Superior temporal gyrus (tissue), 1 donor: ENCODE measurements around the gene PIGW.

Source experiments
- DNase-seq: peaks from one replicate; pipeline ENCODE4 v3.0.0-alpha.2; 2016; ENCODE audit errors: extremely low spot score

Gene PIGW, protein sequence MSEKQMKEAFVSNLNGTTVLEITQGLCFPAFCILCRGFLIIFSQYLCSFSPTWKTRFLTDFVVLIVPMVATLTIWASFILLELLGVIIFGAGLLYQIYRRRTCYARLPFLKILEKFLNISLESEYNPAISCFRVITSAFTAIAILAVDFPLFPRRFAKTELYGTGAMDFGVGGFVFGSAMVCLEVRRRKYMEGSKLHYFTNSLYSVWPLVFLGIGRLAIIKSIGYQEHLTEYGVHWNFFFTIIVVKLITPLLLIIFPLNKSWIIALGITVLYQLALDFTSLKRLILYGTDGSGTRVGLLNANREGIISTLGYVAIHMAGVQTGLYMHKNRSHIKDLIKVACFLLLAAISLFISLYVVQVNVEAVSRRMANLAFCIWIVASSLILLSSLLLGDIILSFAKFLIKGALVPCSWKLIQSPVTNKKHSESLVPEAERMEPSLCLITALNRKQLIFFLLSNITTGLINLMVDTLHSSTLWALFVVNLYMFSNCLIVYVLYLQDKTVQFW

DNA sequence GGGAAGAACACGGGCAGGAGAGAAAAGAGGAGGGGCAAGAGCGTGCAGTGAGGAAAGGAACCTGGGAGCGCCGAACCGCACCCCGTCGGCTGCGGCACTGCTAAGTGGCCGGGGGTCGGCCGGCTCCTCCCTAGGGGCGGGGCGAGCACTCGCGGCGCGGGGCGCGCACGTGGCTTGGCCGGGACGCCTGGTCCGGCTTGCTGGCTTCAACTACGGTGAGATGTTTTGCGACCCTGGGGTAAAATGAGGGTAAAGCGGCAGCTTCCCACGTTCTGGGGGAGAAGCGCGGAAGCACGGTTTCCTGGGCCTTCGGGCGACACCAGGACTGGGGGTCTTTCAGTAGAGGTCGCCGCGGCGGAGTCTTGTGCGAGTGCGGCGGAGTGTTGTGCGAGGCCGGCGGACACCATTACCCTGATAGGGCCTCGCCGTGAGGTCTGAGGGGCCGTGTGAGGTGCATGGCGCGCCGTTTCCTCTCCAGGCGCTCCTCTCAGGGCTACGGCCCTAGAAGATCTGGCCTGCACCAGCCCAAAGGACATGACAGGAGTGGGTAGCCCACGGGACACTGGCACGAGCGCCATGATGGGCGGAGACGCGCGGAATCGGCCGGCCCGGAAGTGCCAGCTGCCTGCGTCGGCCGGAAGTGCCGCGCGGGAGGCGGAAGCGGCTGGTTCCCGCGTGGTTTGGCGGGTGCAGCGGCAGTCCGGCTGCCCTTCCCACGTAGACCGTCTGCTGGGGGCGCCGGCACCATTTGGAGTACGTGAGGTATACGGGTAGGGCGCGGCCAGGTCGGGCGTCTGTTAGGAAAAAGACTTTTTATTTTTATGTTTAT lies at the start of gene PIGW, which contains the start of gene MYO19:
Gene PIGW (plus strand): TSS at position 148 of the 829 bp plus-strand sequence. CDS start 2,115 bp downstream, outside the sequence.
Gene MYO19 (minus strand): TSS at position 29 of the 829 bp plus-strand sequence. CDS start 2,330 bp downstream, outside the sequence.
- DNase-seq, result peak; percentile 89

DNA sequence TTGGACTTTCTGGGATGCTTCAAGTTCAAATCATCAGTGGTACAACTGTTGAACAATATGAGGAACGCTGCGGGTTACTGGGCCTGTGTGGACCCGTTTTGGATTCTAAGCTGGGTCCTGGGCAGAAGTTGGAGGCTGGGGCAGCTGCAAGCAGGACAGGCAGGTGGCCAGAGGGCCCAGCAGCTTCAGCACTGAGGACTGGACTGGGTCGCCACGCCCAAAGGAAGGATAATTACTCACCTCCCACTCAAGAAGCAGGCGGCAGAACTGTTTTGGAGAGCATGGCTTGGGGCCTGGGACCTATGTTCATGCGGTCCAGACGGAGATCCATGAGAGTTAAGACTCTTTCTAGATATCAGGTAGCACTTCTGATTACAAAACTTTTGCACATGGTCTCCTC lies 49.8 kb upstream of the PIGW start:
- DNase-seq, result no peak

DNA sequence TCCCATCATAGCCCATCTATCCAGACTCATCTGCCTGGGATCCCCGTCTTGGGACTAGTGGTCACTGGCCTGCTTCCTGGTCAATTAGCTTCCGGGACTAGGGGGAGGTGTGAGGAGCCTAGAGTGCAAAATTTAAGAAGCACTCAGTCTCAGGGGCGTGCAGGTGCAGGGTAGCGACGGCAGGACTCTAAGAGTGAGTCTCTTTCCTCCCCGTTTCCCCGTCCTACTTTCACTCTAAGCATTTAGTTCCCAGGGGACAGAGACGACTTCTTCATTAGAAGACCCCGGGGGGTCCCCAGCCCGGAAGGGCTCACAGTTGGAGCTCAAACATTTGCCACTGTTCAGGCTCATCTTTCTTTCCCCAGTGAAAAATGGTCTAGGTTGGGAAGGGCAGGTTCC lies 49.0 kb upstream of the PIGW start:
- no peak for DNase-seq

DNA sequence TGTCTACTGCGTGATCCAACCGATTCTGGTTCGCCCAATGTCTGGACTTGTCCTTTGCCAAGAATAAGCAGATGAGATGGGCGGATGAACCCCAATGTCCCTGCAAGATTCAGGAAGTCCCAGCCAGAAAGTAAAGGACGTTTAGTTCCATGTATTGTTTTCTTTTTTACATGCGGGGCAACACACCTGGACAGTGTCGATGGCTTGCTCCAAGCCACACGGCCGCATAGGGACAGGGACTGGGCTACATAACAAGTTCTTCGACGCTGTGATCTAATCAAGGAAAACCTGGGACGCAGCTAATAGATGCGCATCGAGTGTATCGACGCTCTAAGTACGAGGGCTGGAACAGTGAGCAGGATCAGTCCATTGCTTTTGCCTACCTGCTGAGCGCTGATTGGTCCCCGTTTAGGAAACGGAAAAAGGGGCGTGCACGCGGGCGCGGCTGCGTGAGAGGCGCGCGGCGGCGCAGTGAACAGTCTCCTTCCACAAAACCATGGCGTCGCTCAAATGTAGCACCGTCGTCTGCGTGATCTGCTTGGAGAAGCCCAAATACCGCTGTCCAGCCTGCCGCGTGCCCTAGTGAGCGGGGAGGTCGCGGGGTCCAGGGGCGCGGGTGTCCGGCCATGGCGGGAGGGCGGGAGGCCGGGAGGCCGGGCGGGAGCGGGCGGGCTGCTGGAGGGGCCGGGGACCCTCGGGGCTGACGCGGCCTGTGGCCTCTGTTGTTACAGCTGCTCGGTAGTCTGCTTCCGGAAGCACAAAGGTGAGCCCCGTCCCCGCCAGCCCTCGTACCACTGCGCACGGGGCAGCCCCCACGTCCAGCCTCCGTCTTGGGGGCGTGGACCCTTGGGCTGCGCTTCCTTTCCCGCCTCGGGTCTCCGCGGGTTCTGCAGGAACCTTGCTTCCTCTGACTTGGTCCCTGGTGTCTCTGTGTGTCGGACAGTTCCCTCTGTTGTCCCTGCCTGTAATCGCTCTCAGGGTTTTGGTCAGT lies 48.3 kb upstream of the PIGW start, which contains the start of gene ZNHIT3:
Gene ZNHIT3 (plus strand): TSS at position 478 of the 991 bp plus-strand sequence. CDS start 19 bp downstream, at position 497.
- DNase-seq, result peak; percentile 96

DNA sequence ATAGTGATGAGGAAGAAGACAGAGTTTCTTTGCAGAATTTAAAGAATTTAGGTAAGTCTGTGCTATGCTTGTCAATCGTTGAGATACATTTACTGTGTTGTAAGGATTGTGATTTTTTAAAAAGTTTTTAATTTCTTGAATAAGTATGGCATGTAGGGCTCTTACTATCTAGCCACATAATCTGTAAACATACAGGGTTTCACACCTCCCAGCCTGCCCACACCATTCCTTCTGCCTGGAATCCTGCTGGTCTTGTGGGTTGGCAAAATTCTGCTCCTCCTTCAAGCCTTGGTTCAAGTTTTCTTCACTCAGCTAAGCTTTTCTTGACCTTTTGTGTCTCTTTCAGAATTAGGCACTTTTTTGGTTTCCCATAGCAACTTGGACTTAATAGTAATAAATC lies 40.8 kb upstream of the PIGW start:
- no peak for DNase-seq

DNA sequence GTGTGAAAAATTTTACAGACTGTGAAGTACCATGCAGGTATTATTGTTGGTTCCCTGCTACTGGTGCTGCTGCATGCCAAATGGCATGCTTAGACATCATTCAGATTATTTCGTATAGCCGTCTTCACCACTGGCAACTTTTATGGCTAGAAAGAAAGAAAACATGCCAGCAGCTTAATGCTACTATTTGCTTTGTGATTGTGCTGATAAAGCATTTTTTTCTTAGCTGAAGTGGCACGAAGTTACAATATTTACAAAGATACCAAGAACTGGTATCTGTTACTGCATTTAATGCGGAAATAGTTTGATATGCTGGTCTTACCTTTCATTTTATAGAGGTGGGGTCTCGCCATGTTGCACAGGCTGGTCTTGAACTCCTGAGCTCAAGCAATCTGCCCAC lies 40.1 kb upstream of the PIGW start:
- DNase-seq, result no peak

DNA sequence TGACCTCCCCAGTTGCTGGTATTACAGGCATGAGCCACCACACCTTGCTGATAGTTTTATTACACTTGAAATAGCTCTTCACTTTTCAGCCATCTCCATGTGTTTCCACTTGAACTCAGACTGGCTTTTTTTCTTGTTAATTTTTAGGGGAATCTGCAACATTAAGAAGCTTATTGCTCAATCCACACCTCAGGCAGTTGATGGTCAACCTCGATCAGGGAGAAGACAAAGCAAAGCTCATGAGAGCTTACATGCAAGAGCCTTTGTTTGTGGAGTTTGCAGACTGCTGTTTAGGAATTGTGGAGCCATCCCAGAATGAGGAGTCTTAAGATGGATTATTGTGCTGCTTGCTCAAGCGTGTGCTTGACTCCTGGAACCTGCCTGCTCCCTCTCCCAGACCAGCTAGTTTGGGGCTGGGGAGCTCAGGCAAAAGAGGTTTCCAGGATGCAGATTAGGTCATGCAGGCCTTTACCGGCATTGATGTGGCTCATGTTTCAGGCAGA lies 39.7 kb upstream of the PIGW start:
- DNase-seq, result no peak

DNA sequence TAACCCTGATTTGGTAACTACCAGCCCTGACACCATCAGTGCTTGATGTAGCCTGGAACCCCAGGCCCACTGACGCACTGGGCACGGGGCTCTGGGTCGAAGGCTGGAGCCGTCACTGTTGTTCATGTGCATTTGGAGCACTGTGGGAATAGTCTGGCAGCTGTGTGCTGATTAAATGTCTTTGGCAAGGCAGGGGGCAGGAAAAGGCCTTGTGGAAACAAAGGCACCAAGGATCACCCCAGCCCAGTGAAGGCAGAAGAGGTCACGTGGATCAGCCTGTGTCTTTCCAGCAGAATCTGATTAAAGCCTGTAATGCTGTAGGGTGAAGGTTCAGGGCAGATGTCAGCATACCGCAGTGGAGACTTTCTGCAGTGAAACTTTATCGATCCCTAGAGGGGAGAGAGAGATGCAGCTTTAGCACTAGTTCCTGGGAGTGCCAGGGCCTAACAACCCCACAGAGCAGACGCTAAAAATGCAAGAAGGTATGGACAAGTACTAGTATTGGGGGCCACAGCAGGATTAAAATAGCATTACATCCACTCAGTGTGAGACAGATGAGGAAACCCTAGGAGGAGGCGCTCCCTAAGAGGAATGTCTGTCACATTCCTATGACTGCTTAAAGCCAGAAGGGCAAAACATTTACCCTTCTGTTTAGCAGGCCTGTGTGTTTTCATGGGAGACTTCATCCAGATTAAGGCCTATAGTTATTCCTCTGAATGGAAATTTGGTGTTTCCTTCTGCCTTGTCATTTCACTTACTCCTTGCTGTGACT lies 38.6 kb upstream of the PIGW start:
- peak; percentile 74 for DNase-seq

DNA sequence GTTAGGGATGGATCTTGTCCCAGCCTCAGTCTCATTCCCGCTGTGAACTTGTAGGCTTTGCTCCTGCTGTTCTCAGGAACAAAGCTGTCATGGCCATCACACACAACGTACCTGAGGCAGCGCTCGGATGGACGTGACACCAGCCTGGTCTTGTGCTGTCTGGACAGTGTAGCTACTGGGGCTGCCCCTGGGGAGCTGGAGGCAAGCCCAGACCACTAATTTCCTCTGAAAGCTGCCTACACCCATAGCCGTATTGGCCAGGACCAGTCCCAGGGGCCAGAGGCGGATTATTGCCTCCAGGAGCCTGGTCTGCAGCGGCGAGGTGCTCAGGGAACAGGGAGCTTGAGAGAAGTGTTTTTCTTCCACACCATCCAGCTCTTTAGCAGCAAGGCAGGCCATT lies 36.6 kb upstream of the PIGW start:
- DNase-seq, result no peak

DNA sequence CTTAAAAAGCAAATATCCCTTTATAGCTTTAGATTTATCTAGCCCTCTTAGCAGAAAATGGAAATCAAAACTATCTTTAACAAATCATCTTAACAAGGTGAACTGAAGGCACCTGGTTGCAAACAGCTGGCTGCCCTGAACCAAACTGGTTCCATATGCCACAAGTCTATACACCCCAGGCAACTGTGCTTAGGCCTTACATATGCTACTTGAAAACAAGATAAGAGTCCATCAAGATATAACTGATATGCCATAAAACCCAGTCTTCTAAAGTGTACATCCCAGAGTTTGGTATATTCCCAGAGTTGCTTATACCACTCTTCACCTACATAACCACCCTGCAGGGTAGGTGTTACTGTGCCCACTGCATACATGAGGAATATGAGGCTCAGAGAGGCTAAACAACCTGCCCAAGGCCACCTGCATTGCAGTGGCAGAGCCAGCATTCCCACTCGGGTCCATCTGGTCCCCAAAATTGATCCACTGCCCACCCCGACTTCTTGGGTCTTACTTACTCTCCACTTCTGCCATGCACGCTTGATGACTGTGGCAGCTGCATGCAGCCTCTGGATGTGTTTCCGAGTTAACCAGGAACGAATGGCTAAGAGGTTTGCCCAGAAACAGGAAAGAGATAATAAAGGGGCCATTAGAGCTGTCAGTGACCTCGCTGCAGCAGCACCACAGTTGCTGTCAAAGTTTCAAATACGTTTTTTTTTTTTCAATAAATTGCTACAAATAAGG lies 36.1 kb upstream of the PIGW start:
- DNase-seq, result no peak

DNA sequence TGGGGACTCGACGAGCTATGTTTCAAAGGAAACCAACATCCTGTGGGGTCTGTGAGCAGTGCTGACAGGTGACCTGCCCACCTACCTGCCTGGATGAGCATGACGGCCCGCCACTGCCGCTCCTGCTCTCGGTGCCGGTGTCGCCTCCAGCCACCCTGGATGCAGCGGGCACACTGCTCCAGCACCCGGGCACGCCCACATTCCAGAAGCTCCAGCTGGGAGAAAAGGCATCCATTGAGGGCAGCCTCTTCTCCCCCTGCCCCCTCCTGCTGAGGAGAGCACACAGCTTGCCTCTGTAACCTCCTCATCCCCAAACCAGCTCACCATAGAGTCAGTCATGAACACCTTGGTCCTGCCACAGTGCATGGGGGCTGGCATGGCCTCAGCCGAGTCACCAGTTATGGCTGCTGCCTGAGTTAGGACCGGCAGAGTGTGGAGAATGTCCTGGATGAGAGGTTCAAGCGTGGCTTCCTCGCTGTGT lies 34.0 kb upstream of the PIGW start:
- no peak for DNase-seq

DNA sequence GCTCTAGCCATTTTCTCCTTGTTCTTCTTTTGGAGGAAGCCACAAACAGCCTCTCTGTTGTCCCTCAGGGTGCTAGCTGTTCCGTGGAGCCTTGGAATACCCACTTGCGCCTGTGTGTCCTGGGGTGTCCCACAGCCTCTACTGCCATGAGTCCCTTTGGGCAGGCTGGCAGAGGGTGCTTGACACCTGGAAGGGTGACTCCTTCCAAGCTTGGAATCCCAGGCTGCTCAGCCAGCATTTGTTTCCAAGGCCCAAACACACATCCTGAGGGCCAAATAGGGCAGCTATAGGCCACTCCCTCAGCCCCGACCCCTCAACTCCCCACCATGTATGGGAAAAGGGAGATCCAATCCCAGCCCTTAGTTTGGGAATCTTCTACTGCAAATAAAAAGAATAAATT lies 33.4 kb upstream of the PIGW start:
- no peak for DNase-seq

DNA sequence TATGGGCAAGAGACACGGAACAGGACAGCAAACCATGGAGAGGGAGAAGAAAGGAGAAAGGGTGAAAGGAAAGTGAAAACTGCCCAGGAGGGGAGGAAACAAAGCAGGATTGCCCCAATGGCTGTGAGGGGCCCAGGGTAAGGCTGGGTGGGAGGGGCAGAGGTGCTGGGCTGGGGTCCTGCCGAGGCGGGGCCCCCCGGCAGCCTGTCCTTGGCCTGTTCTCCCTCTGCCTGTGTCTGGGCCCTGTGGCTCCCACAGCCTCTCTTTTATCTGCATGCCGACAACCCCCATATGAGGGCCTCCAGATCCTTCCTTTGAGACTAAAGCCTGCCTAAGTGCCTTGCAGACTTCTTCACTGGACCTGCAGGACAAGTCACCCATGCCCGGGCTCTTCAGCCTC lies 32.8 kb upstream of the PIGW start:
- DNase-seq, result no peak

DNA sequence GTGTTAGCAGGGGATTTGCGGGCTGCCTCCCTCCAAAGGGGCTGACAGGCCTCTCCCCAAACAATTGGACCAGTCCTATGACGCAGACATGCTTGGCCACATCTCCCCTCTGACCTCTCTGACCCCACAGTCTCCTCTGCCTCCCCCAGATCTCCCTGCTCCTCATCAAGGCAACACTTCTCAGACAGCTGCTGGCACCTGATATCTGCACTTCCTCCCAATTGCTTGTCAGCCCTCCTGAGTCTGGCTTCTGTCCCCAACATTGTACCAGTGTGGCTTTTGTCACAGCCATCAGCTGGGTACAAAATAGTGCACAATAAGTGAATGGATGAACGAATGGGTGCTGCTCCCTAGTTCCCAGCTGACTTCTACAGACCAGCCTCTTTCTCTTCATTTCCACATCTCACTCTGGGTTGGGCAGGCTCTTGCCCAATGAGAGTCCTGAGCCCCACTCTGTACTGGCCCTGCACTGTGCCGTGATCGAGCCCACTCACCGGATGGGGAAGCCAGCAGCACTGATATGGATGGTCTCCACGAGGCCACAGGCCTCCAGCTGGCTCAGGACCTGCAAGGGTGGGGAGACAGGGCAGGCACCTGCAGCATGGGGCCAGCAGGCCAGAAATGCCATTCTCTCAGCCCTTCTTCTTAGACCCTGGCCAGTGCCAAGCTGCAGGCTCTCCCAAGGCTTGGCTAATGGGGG lies 31.2 kb upstream of the PIGW start:
- no peak for DNase-seq

DNA sequence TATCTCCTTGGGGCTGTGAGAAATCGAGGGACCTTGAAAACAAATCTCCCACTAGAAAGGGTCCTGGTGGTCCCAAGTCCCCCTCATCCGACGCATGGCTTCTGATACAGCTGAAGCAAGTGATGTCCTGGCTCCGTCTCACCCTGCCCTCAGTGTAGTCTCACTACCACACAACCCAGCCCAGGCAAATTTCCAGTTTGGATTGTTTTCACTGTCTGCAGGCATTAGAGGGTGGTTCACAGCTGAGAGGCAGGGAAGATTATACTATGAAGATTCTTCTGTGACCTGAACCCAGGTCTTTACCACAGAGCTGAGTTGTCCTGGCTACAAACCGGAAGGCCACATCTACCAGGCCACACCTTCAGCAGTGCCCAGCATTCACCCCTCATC lies 30.6 kb upstream of the PIGW start:
- no peak for DNase-seq

DNA sequence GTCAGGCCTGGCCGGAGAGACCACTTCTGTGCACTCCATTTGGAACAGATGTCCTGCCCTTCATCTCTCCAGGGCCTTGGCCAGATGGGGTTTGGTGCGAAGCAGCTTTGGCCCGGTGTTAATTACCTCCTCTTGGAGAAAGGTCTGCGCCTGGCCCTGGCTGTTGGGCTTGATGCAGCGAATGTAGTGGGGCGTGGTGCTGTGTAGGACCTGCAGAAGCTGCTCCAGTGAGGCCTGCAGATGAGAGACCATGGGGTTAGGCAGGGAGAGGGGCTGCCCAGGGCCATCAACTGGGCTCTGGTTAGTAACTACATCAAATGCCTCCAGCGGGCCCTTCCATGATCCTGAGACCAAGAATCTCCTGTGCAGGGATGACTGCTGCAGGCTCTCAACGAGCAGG lies 29.6 kb upstream of the PIGW start:
- no peak for DNase-seq

DNA sequence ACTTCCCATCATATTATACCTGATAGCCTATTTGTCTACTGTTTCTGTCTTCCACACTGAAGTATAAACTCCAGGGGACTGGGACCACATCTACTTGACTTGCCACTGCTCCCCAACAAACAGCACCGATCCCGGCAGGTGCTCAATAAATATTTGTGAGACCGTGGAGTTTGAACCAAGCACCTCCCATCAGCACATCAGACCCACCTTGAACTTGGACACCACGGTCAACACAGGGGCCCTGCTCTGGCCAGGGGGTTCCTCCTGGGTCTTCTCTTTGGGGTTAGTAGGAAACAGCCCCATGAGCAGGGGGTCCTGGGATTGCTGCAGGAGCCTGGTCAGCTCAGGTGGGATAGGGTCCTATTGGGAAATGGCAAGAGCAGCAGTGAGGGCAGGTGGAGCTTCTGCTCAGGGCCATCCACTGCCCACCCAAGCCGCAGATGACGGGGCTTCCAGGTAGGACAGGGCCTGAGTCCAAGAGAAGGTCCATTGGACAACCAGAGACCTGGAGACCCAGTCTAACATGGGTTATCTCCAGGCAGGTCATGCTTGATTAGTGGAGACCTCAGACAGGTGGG lies 28.4 kb upstream of the PIGW start:
- DNase-seq, result no peak

DNA sequence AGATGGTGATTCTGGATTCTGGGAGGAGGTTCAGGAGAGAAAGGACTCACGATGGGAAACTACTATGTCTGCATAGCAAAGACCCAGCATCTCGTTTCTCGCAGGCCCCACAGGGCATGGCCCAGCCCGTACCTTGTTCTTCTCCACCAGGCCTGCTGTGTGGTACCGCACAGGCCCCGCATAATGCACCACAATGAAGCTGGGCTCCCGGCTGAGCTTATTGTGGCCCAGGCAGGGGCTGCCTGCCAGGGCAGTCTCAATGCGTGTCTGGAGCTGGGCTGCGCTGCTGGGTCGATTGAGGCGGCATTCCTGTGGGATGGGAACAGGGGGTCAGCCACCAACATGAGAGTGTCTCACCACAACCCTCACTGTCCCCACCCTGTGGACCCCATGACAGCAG lies 28.0 kb upstream of the PIGW start:
- DNase-seq, result no peak
